Hepatocyte (in vitro differentiated cells): Measurements from ENCODE around the gene NCAPD2. TPM values are rescaled to one million over a fixed set of nuclear protein-coding genes. Genes with fewer than 3 reads are reported as not detected.
"Not testable (repeated sequence)": the region's sequence is repeated elsewhere in the genome, so short reads cannot be mapped to it uniquely, and the experiment has no call there.

Source experiments
- DNase-seq: peaks from one replicate; pipeline ENCODE4 v3.0.0-alpha.2; 2016; ENCODE audit warnings: low spot score
- H2AFZ ChIP-seq: fragments of 200-600 bp; sonication (generic); 2 replicates; pipeline ENCODE4 v1.6.0; 2016; ENCODE audit warnings: antibody characterized with exemption, mild to moderate bottlenecking
- H3K27ac ChIP-seq: fragments of 200-600 bp; sonication (generic); 2 replicates; pipeline ENCODE4 v1.5.1; 2016; ENCODE audit warnings: mild to moderate bottlenecking
- H3K27me3 ChIP-seq: fragments of 200-600 bp; sonication (generic); 2 replicates; pipeline ENCODE4 v1.6.1; 2016
- H3K36me3 ChIP-seq: fragments of 200-600 bp; sonication (generic); replicated peaks from 2 replicates; pipeline ENCODE4 v1.5.1; 2016; ENCODE audit warnings: low read depth; ENCODE audit not compliant: insufficient read depth
- H3K4me1 ChIP-seq: fragments of 200-600 bp; sonication (generic); 2 replicates; pipeline ENCODE4 v1.5.1; 2016; ENCODE audit warnings: mild to moderate bottlenecking, moderate library complexity; ENCODE audit not compliant: insufficient read depth
- H3K4me2 ChIP-seq: fragments of 200-600 bp; sonication (generic); 2 replicates; pipeline ENCODE4 v1.6.0; 2016
- H3K4me3 ChIP-seq: fragments of 200-600 bp; sonication (generic); 2 replicates; pipeline ENCODE4 v1.5.1; 2016; ENCODE audit warnings: mild to moderate bottlenecking
- H3K79me2 ChIP-seq: fragments of 200-600 bp; sonication (generic); 2 replicates; pipeline ENCODE4 v1.6.0; 2017; ENCODE audit warnings: mild to moderate bottlenecking
- H3K9me2 ChIP-seq: fragments of 200-600 bp; sonication (generic); replicated peaks from 2 replicates; pipeline ENCODE4 v1.6.0; 2017; ENCODE audit warnings: mild to moderate bottlenecking; ENCODE audit not compliant: insufficient read depth
- H3K9me3 ChIP-seq: fragments of 200-600 bp; sonication (generic); 2 replicates; pipeline ENCODE4 v1.5.1; 2016; ENCODE audit warnings: low read depth, mild to moderate bottlenecking
- H4K20me1 ChIP-seq: fragments of 200-600 bp; sonication (generic); 2 replicates; pipeline ENCODE4 v1.6.0; 2016; ENCODE audit warnings: mild to moderate bottlenecking; ENCODE audit not compliant: insufficient read depth, poor library complexity, severe bottlenecking
- CTCF ChIP-seq: fragments of 200-600 bp; sonication (generic); IDR thresholded peaks from 2 replicates; pipeline ENCODE4 v1.5.1; 2016; ENCODE audit warnings: antibody characterized with exemption, mild to moderate bottlenecking; ENCODE audit not compliant: poor library complexity
- EZH2 ChIP-seq: fragments of 200-600 bp; sonication (generic); IDR thresholded peaks from 2 replicates; pipeline ENCODE4 v1.6.1; 2016; ENCODE audit warnings: antibody characterized with exemption, mild to moderate bottlenecking, borderline replicate concordance
- EZH2phosphoT487 ChIP-seq: fragments of 200-600 bp; sonication (generic); IDR thresholded peaks from one replicate; pipeline ENCODE4 v1.6.1; 2018; ENCODE audit warnings: antibody characterized with exemption, mild to moderate bottlenecking, low read depth, moderate library complexity; ENCODE audit not compliant: unreplicated experiment, severe bottlenecking
- WGBS: methylation state at CpG from one replicate; pipeline ENCODE4 v1.1.6; 2016; ENCODE audit warnings: low lambda C conversion rate; ENCODE audit errors: missing lambda C conversion rate; 5-methylcytosine and 5-hydroxymethylcytosine counted together
- polyA plus RNA-seq: library from polyadenylated mRNA; unstranded; fragments of >200 nt; fragmentation: Nextera tagmentation; extraction: Ambion mirVana; gene quantifications from 2 replicates; pipeline ENCODE4 v1.2.1, GENCODE V29; 2016
- total RNA-seq: library from RNA; depleted of rRNA; stranded (reverse); fragments of >200 nt; gene quantifications from 2 replicates; pipeline ENCODE4 v1.2.3, GENCODE V29; 2014

NCAPD2 gene
- total and polyA plus RNA-seq, 2 experiments from 2014 or later: 13.7 to 26.7 TPM

- Histone ChIP-seq H3K36me3 (no peaks in the 10 kb centered on the region), H3K27me3 (no peaks in the 10 kb centered on the region), H2AFZ (no peak overlapping the region), H3K4me1 (peaks cover 14% of the 10 kb centered on the region), H3K9me2 (no peaks in the 10 kb centered on the region), H3K9me3 (no peaks in the 10 kb centered on the region), H3K4me3 (peak overlapping the region; percentile 16), H3K27ac (peak overlapping the region; percentile 54), H4K20me1 (peaks cover 8% of the 10 kb centered on the region), H3K79me2 (peaks cover 16% of the 10 kb centered on the region), H3K4me2 (peak overlapping the region; percentile 92)
- WGBS: 26% methylated on average over 22 of the region's 22 CpGs
- DNase-seq: peak; percentile 89
- TF ChIP-seq EZH2 (no peak), CTCF (peak; percentile 62), EZH2phosphoT487 (no peak)
Measured at GRCh38 chr12:6554168-6555017, 60.5 kb downstream of the NCAPD2 start.

- Histone ChIP-seq H3K79me2 (peaks cover 16% of the 10 kb centered on the region), H3K4me1 (peaks cover 14% of the 10 kb centered on the region), H3K9me2 (no peaks in the 10 kb centered on the region), H3K9me3 (no peaks in the 10 kb centered on the region), H3K27me3 (no peaks in the 10 kb centered on the region), H3K4me2 (peak overlapping the region; percentile 92), H4K20me1 (peaks cover 8% of the 10 kb centered on the region), H3K4me3 (peak overlapping the region; percentile 65), H2AFZ (no peak overlapping the region), H3K27ac (peak overlapping the region; percentile 54), H3K36me3 (no peaks in the 10 kb centered on the region)
- no peak for DNase-seq
- no peak for TF ChIP-seq CTCF
- no peak for TF ChIP-seq EZH2
- no peak for TF ChIP-seq EZH2phosphoT487
- WGBS: 18% methylated on average over 43 of the region's 61 CpGs
Measured at GRCh38 chr12:6555018-6555691, 61.3 kb downstream of the NCAPD2 start.

DNA sequence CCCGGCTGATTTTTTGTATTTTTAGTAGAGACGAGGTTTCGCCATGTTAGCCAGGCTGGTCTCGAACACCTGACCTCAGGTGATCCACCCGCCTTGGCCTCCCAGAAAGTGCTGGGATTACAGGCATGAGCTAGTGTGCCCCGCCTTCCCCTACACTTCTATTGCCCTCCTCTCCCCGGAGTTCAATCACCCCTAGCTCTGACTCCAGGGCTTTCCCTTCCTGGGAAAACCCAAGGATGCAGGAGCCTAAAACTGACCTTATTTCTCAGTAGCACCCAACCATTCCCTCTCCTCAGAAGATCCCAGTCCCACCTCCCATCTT is 62.6 kb downstream of the NCAPD2 start:
- not testable (repeated sequence) for H3K9me3 ChIP-seq, H3K27ac ChIP-seq, H4K20me1 ChIP-seq, H2AFZ ChIP-seq, H3K27me3 ChIP-seq, H3K36me3 ChIP-seq, H3K9me2 ChIP-seq, DNase-seq, H3K4me3 ChIP-seq, H3K79me2 ChIP-seq
- H3K4me1 ChIP-seq: peaks cover 14% of the 10 kb centered on the region
- H3K4me2 ChIP-seq: peak overlapping the region; percentile 63
- 96% methylated on average over 7 of the region's 7 CpGs for WGBS

DNA sequence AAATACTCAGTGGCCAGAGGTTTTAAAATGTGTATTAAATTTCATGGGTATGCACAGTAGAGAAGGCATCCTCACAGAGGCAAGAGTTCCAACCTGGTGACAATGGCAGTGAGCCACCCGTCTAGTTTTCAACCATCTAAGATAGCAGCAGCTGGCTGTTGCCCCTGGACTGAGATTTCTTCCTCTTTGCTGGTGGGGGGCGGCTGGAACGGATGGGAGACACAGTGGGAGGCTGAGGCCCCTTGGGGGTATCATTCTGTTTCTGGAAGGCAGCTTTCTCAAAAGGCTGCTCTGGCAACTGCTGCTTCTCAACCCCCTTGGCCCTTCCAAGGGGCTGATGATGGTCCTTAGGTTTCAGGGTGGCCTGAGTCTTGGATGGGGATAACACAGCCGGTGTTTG is 63.0 kb downstream of the NCAPD2 start:
- H3K36me3 ChIP-seq: no peaks in the 10 kb centered on the region
- no peak overlapping the region for H2AFZ ChIP-seq
- no peaks in the 10 kb centered on the region for H3K9me2 ChIP-seq
- H3K27ac ChIP-seq: no peak overlapping the region
- 95% methylated on average over 4 of the region's 4 CpGs for WGBS
- TF ChIP-seq EZH2: no peak
- TF ChIP-seq CTCF: no peak
- TF ChIP-seq EZH2phosphoT487: no peak
- H4K20me1 ChIP-seq: peaks cover 8% of the 10 kb centered on the region
- no peaks in the 10 kb centered on the region for H3K27me3 ChIP-seq
- H3K4me3 ChIP-seq: no peak overlapping the region
- peaks cover 8% of the 10 kb centered on the region for H3K79me2 ChIP-seq
- no peaks in the 10 kb centered on the region for H3K9me3 ChIP-seq
- H3K4me1 ChIP-seq: peaks cover 14% of the 10 kb centered on the region
- no peak for DNase-seq
- H3K4me2 ChIP-seq: no peak overlapping the region
